Left colon (tissue), 2 donors: ENCODE results near the gene CFAP68. TPM values are rescaled to one million over a fixed set of nuclear protein-coding genes. Genes with fewer than 3 reads are reported as not detected.
"Not testable (repeated sequence)": the region's sequence is repeated elsewhere in the genome, so short reads cannot be mapped to it uniquely, and the experiment has no call there.

Experiments
- ATAC-seq: fragments of 200-7000 bp; cut with Tn5 transposase; one replicate; pipeline ENCODE4 v1.9.1; 2020; ENCODE audit warnings: mild to moderate bottlenecking, moderate library complexity
- DNase-seq, 2 donors: peaks; one replicate each; pipeline ENCODE4 v3.0.0-alpha.2; 2020
- intact Hi-C, 2 donors: fragments of 100-400 bp; cut with DNase I in 1 of 2; cut with micrococcal nuclease in 1 of 2; formaldehyde crosslinking; loops; one replicate each; pipeline versions ENCODE4 v1.11.2 to v1.14.0; 2022; cut with DNase I, micrococcal nuclease
- total RNA-seq, 2 donors: library from RNA; stranded (reverse); fragmentation: NEBNext Ultra II Directional; extraction: Animal tissue kit (Norgen Biotek cat#: 25700); gene quantifications; one replicate each; pipeline ENCODE4 v1.2.1, GENCODE V29; 2021
- donor health status: DM: no; HTN: no; CAD: no.
- donor health status: DM: yes; HTN: yes; CAD: no.

CFAP68 gene
- total RNA-seq, 2 donors from 2014 or later = 19.1 to 23.0 TPM

DNA sequence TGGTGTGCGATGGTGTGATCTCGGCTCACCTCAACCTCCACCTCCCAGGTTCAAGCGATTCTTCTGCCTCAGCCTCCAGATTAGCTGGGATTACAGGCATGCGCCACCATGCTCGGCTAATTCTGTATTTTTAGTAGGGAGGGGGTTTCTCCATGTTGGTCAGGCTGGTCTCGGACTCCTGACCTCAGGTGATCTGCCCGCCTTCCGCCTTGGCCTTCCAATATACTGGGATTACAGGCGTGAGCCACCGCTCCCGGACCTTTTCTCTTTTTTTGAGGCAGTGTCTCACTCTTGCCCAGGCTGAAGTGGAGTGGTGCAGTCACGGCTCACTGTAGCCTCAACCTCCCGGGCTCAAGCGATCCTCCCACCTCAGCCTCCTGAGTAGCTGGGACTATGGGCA lies 53.8 kb downstream of the CFAP68 start:
- intact Hi-C loops = loop anchor here in 1 of 2 donors (5.0 kb wide), 1 partner anchor 49 kb away; no protein-coding TSS in a partner anchor
- DNase-seq, ATAC-seq: not testable (repeated sequence)

- intact Hi-C loops = loop anchor here in 1 of 2 donors (5.0 kb wide), 1 partner anchor 48 kb away; no protein-coding TSS in a partner anchor
- ATAC-seq (no peak), DNase-seq (no peak)
Observed at GRCh38 chr11:111933872-111934271, 54.5 kb downstream of the CFAP68 start.

DNA sequence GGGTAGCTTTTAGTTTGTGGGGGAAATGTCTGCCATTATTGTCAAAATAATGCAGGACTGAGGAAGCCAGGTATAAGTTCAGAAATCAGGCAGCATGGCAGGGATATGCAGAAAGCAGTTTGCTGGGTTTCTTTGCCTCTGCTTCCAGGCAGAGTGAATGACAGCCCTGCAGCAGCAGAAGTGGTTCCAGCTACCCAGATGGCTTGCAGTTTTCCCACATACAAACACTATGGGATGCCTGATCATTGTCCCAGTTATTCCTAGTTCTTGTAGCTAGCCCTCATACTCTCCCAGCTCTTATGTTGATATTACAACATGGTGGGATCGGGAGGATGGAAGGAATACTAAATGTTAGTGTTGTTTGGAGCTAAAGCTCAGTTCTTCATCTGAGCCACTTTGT lies 55.0 kb downstream of the CFAP68 start:
- DNase-seq = no peak
- ATAC-seq = no peak
- intact Hi-C loops = loop anchor here in 1 of 2 donors (5.0 kb wide), 1 partner anchor 48 kb away; no protein-coding TSS in a partner anchor

Other genes with a start within 250 kb of the CFAP68 start
- gene PPP2R1B, start 113.2 kb upstream of the CFAP68 start, total RNA-seq = 10 to 100 TPM; 45.3 to 45.8 TPM
- gene ALG9, start 8.0 kb upstream of the CFAP68 start, total RNA-seq = 10 to 100 TPM; 20.6 to 23.4 TPM
- gene FDXACB1, start 376 bp upstream of the CFAP68 start, total RNA-seq = 1 to 10 TPM; 1.2 to 1.9 TPM
- 100 to 1,000 TPM in 1 of 2 donors, 10 to 100 TPM in 1; 11.5 to 100 TPM for gene CRYAB, start 32.2 kb downstream of the CFAP68 start, total RNA-seq
- gene HSPB2, start 33.2 kb downstream of the CFAP68 start, total RNA-seq = 1 to 10 TPM in 1 of 2 donors, under 1 TPM in 1; 0.73 to 3.1 TPM
- 10 to 100 TPM in 1 of 2 donors, 1 to 10 TPM in 1; 8.5 to 10.1 TPM for gene C11orf52, start 39.4 kb downstream of the CFAP68 start, total RNA-seq
- gene DIXDC1, start 57.8 kb downstream of the CFAP68 start, total RNA-seq = 10 to 100 TPM in 1 of 2 donors, 1 to 10 TPM in 1; 7.7 to 14.2 TPM
- gene DLAT, start 145.9 kb downstream of the CFAP68 start, total RNA-seq = 10 to 100 TPM; 51.1 to 75.3 TPM
- gene PIH1D2, start 194.5 kb downstream of the CFAP68 start, total RNA-seq = under 1 TPM; 0.92 to 0.98 TPM
- 10 to 100 TPM; 13.5 to 13.9 TPM for gene NKAPD1, start 194.8 kb downstream of the CFAP68 start, total RNA-seq
- 10 to 100 TPM; 49.1 to 65.1 TPM for gene TIMM8B, start 207.2 kb downstream of the CFAP68 start, total RNA-seq
- gene SDHD, start 207.3 kb downstream of the CFAP68 start, total RNA-seq = 100 to 1,000 TPM; 215 to 252 TPM